HCT116 (cell line): ENCODE data around the gene LCE2B.

Experiments used
- CEBPB ChIP-seq: IDR thresholded peaks from 2 replicates; pipeline ENCODE4 v1.6.1; 2012; ENCODE audit warnings: low read depth
- CTCF ChIP-seq, 3 experiments: fragments of 200-600 bp in 1 of 3; sonication (generic) in 1 of 3; IDR thresholded peaks in 2 of 3; conservative IDR thresholded peaks in 1 of 3; 2 replicates each; pipeline ENCODE4 v1.5.1; 2012 to 2017; ENCODE audit warnings: low read depth in 2 of 3, low read length in 2 of 3, antibody characterized with exemption in 1 of 3, borderline replicate concordance in 1 of 3, control low read depth in 1 of 3, mild to moderate bottlenecking in 1 of 3, mixed read lengths in 1 of 3, mixed run types in 1 of 3, moderate library complexity in 1 of 3; ENCODE audit not compliant: insufficient read depth in 1 of 3
- EGR1 ChIP-seq: IDR thresholded peaks from 2 replicates; pipeline ENCODE4 v1.6.1; 2012; ENCODE audit warnings: low read depth
- EZH2 ChIP-seq: fragments of 200-600 bp; sonication (generic); IDR thresholded peaks from 2 replicates; pipeline ENCODE4 v1.6.1; 2017; ENCODE audit warnings: antibody characterized with exemption, mixed run types
- EZH2phosphoT487 ChIP-seq: fragments of 200-600 bp; IDR thresholded peaks from 2 replicates; pipeline ENCODE4 v1.6.1; 2018; ENCODE audit warnings: antibody characterized with exemption, borderline replicate concordance
- JUND ChIP-seq: IDR thresholded peaks from 2 replicates; pipeline ENCODE4 v1.6.1; 2012
- POLR2A ChIP-seq: IDR thresholded peaks from 2 replicates; pipeline ENCODE4 v1.7.0; 2011; ENCODE audit warnings: borderline replicate concordance; ENCODE audit not compliant: insufficient read depth, insufficient read length; ENCODE audit errors: extremely low read depth
- POLR2AphosphoS5 ChIP-seq: IDR thresholded peaks from 2 replicates; pipeline ENCODE4 v1.6.1; 2011; ENCODE audit warnings: mild to moderate bottlenecking, low read depth, low read length, moderate library complexity
- SP1 ChIP-seq: IDR thresholded peaks from 2 replicates; pipeline ENCODE4 v1.6.1; 2012; ENCODE audit warnings: low read depth
- SRF ChIP-seq: IDR thresholded peaks from 2 replicates; pipeline ENCODE4 v1.6.1; 2012; ENCODE audit warnings: low read depth
- YY1 ChIP-seq: IDR thresholded peaks from 2 replicates; pipeline ENCODE4 v1.6.1; 2011; ENCODE audit warnings: low read length, low read depth, moderate library complexity, mild to moderate bottlenecking; ENCODE audit not compliant: insufficient replicate concordance; ENCODE audit errors: extremely low read depth
- ZBTB33 ChIP-seq: IDR thresholded peaks from 2 replicates; pipeline ENCODE4 v1.6.1; 2011; ENCODE audit warnings: mild to moderate bottlenecking, low read length, moderate library complexity; ENCODE audit not compliant: insufficient replicate concordance; ENCODE audit errors: extremely low read depth
- ZFX ChIP-seq: fragments of 450-650 bp; IDR thresholded peaks from 2 replicates; pipeline ENCODE4 v1.6.1; 2017
- ZNF274 ChIP-seq: fragments of 200-500 bp; sonication (Bioruptor generic); IDR thresholded peaks from 2 replicates; pipeline ENCODE4 v1.6.1; 2014; ENCODE audit warnings: mild to moderate bottlenecking, low read depth, low read length, inconsistent platforms

GRCh38 chr1:152667648-152668047 is 18.3 kb upstream of the LCE2B start:
- TF ChIP-seq ZNF274 (no peak), YY1 (no peak), ZFX (no peak), POLR2AphosphoS5 (no peak), POLR2A (no peak), CTCF (IDR thresholded peaks at IDR 0.05 in 2 of 3, conservative IDR thresholded peaks at IDR 0.05 in 1 of 3; ENCODE audit: borderline replicate concordance in 1 of 3, insufficient read depth in 1 of 3, low read depth in 2 of 3, low read length in 2 of 3) (no peak), JUND (no peak), EZH2 (no peak), EZH2phosphoT487 (no peak), EGR1 (no peak), SRF (no peak), ZBTB33 (no peak), SP1 (no peak), CEBPB (no peak)
